HL-60 (cell line): ENCODE measurements around the gene MMRN1.

Experiments
- DNase-seq, 2 experiments: peaks; one replicate each; pipeline ENCODE4 v3.0.0-alpha.2; 2010 to 2020; ENCODE audit warnings: low read depth in 1 of 2, low spot score in 1 of 2
- H3K27ac ChIP-seq: fragments of 250-450 bp; sonication (Bioruptor Pico); replicated peaks from 2 replicates; pipeline ENCODE4 v1.5.1; 2020; ENCODE audit warnings: mild to moderate bottlenecking, moderate library complexity
- H3K27me3 ChIP-seq: fragments of 250-450 bp; sonication (Bioruptor Pico); 2 replicates; pipeline ENCODE4 v1.5.1; 2021; ENCODE audit warnings: mild to moderate bottlenecking, moderate library complexity; ENCODE audit not compliant: insufficient read depth, poor library complexity, severe bottlenecking
- H3K4me3 ChIP-seq: replicated peaks from 2 replicates; pipeline ENCODE4 v1.5.1; 2011; ENCODE audit warnings: mild to moderate bottlenecking, control low read depth, low read length; ENCODE audit not compliant: insufficient read depth
- GABPA ChIP-seq: IDR thresholded peaks from 2 replicates; pipeline ENCODE4 v1.6.1; 2012; ENCODE audit warnings: low read depth
- POLR2AphosphoS5 ChIP-seq: IDR thresholded peaks from 2 replicates; pipeline ENCODE4 v1.6.1; 2012; ENCODE audit warnings: low read depth
- SPI1 ChIP-seq: IDR thresholded peaks from 2 replicates; pipeline ENCODE4 v1.6.1; 2012; ENCODE audit warnings: low read depth, mild to moderate bottlenecking, borderline replicate concordance
- TF ChIP-seq, protein P1 (sequence below): IDR thresholded peaks from 2 replicates; pipeline ENCODE4 v1.6.1; 2012; ENCODE audit warnings: low read depth; ENCODE audit not compliant: insufficient replicate concordance
- TF ChIP-seq, protein P2 (sequence below): IDR thresholded peaks from one replicate; pipeline ENCODE4 v1.5.1; 2011; ENCODE audit warnings: low read length, control low read depth, inconsistent platforms; ENCODE audit not compliant: insufficient read depth

The MMRN1 gene

DNA sequence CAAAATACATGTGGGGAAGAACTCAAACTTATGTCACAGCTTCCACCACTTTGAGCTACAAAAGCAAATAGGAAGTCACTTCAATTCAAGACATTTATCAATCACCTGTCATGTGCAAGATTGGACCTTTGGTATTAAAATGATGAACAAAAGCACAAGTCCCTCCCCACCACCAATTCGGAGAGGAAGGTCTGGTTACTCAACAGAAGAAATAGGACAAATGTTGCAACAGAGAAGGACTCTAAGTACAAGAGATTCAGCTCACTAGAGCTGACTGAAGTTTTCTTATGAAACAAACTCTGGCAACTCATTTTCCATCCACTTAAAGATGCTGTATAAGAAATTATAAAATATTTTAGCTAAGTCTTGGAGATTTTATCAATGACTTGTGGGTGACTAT is 16.0 kb upstream of the MMRN1 start:
- Histone ChIP-seq H3K27me3 (no peaks in the 10 kb centered on the region), H3K4me3 (no peak overlapping the region), H3K27ac (no peak overlapping the region)
- no peak for DNase-seq
- TF ChIP-seq POLR2AphosphoS5 (no peak), SPI1 (no peak), GABPA (no peak)
- TF ChIP-seq, protein P1, sequence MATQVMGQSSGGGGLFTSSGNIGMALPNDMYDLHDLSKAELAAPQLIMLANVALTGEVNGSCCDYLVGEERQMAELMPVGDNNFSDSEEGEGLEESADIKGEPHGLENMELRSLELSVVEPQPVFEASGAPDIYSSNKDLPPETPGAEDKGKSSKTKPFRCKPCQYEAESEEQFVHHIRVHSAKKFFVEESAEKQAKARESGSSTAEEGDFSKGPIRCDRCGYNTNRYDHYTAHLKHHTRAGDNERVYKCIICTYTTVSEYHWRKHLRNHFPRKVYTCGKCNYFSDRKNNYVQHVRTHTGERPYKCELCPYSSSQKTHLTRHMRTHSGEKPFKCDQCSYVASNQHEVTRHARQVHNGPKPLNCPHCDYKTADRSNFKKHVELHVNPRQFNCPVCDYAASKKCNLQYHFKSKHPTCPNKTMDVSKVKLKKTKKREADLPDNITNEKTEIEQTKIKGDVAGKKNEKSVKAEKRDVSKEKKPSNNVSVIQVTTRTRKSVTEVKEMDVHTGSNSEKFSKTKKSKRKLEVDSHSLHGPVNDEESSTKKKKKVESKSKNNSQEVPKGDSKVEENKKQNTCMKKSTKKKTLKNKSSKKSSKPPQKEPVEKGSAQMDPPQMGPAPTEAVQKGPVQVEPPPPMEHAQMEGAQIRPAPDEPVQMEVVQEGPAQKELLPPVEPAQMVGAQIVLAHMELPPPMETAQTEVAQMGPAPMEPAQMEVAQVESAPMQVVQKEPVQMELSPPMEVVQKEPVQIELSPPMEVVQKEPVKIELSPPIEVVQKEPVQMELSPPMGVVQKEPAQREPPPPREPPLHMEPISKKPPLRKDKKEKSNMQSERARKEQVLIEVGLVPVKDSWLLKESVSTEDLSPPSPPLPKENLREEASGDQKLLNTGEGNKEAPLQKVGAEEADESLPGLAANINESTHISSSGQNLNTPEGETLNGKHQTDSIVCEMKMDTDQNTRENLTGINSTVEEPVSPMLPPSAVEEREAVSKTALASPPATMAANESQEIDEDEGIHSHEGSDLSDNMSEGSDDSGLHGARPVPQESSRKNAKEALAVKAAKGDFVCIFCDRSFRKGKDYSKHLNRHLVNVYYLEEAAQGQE, result no peak
- TF ChIP-seq, protein P2, sequence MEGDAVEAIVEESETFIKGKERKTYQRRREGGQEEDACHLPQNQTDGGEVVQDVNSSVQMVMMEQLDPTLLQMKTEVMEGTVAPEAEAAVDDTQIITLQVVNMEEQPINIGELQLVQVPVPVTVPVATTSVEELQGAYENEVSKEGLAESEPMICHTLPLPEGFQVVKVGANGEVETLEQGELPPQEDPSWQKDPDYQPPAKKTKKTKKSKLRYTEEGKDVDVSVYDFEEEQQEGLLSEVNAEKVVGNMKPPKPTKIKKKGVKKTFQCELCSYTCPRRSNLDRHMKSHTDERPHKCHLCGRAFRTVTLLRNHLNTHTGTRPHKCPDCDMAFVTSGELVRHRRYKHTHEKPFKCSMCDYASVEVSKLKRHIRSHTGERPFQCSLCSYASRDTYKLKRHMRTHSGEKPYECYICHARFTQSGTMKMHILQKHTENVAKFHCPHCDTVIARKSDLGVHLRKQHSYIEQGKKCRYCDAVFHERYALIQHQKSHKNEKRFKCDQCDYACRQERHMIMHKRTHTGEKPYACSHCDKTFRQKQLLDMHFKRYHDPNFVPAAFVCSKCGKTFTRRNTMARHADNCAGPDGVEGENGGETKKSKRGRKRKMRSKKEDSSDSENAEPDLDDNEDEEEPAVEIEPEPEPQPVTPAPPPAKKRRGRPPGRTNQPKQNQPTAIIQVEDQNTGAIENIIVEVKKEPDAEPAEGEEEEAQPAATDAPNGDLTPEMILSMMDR, result no peak

DNA sequence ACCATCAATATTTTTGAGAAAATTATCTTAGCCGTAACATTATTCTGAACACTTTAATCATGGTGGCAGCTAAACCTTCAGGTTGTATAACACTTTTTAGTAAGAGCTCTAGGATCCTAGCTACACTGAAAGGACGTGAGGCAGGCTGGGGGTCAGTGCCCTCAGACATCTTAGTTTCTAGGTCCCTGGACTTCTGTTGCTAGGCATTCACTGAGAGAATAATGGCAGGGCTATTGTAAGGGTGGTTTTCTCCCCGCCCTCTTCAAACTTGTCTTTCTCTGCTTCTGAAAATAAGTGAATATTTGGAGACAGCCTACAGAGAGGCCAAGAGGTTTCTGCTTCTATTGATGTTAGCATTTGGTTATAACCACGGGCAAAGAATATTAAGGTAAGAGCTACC is 15.4 kb upstream of the MMRN1 start:
- no peak overlapping the region for H3K27ac ChIP-seq
- no peak for TF ChIP-seq GABPA
- no peak for TF ChIP-seq POLR2AphosphoS5
- TF ChIP-seq, protein P1, result no peak
- no peak for TF ChIP-seq SPI1
- TF ChIP-seq, protein P2, result no peak
- no peak overlapping the region for H3K4me3 ChIP-seq
- DNase-seq, result no peak
- no peaks in the 10 kb centered on the region for H3K27me3 ChIP-seq

DNA sequence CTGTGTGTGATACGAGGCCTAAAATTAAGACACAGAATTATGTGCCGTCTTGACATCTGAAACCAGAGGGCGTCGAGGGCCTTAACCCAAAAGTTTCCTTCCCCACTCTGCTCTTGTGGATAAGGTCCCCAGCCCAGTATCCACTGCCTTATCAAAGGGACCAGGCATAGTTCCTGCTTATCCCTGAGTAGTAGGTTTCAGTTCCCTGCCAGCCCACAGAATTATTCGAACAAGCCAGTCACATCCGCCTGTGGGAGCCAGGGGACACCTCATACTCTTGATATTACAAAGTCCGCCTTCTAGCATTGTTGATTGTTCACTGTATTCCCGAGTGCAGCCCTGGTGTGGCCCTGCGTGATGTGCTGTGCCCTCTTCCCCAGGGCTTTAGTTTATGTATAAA is 5.4 kb upstream of the MMRN1 start:
- Histone ChIP-seq H3K27me3 (no peaks in the 10 kb centered on the region), H3K4me3 (no peak overlapping the region), H3K27ac (no peak overlapping the region)
- no peak for DNase-seq
- TF ChIP-seq, protein P1, result no peak
- TF ChIP-seq, protein P2, result no peak
- no peak for TF ChIP-seq SPI1
- no peak for TF ChIP-seq GABPA
